ENCODE results near the gene SEC63. TPM values are rescaled to one million over a fixed set of nuclear protein-coding genes. Genes with fewer than 3 reads are reported as not detected.

The SEC63 gene
- total RNA-seq, 1 experiment from 2014 or later: 51.3 TPM

DNA sequence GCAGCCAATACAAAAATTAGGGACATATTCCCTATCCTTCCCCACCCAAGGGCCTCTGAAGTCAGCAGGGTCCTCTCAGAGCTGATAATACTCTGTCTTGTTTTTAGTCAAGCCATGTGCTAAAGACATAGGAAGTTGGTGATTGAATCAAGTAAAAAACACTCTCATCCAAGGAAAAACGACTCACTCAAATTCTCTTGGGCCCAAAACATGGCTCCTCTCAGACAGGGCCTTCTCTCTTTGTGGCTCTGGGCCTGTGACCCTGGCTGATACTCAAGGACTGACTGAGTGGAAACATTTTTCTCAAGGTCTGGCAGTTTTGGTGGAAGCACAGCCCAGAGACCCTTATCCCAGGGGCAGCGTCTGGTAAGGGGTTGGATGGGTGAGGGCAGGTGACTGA, 127.9 kb downstream of the SEC63 start:
- Histone ChIP-seq H3K27me3 (ENCODE audit: insufficient read depth, low read length) (no peaks in the 10 kb centered on the region), H3K4me2 (ENCODE audit: low read length) (no peak overlapping the region), H3K9ac (ENCODE audit: low read length) (no peak overlapping the region), H2AFZ (ENCODE audit: low read depth, low read length, poor library complexity, severe bottlenecking) (no peak overlapping the region), H3K9me2 (ENCODE audit: insufficient read depth) (no peaks in the 10 kb centered on the region), H3K4me1 (ENCODE audit: control insufficient read depth in 1 of 2, insufficient read depth in 2 of 2, low read length in 2 of 2) (no peaks in the 10 kb centered on the region), H3K27ac (ENCODE audit: low read depth, low read length) (no peak overlapping the region), H3K9me3 (ENCODE audit: control insufficient read depth in 1 of 2, insufficient read depth in 1 of 2, low read depth in 1 of 2, low read length in 2 of 2) (no peaks in the 10 kb centered on the region), H3K79me2 (ENCODE audit: insufficient read depth, low read length) (no peaks in the 10 kb centered on the region), H3K4me3 (replicated peaks in 1 of 2; ENCODE audit: low read depth in 1 of 2, low read length in 2 of 2) (no peak overlapping the region), H4K20me1 (ENCODE audit: insufficient read depth) (no peaks in the 10 kb centered on the region), H3K36me3 (ENCODE audit: control insufficient read depth in 1 of 2, insufficient read depth in 2 of 2, low read length in 2 of 2) (no peaks in the 10 kb centered on the region)
- no peak for ATAC-seq
- ChIA-PET CTCF (no interaction called here), POLR2A (interaction anchor here (0.6 kb wide), 1 partner anchor 1625 kb away, joined by 5 read pairs; the partner anchor contains the start of gene MICAL1), RAD21 (ENCODE audit: low non-redundant PET in 1 of 2, low total read pairs in 2 of 2, uncharacterized antibody in 2 of 2, unreplicated experiment in 2 of 2) (no interaction called here)
- intact Hi-C loops (cut with micrococcal nuclease): no loop called here
- DNase-seq (ENCODE audit: low read depth, low spot score): no peak
- no peak for TF ChIP-seq RAD21 (IDR thresholded peaks at IDR 0.05; ENCODE audit: low read depth)
- no peak for TF ChIP-seq EZH2phosphoT487 (IDR thresholded peaks at IDR 0.05; ENCODE audit: borderline replicate concordance)
- TF ChIP-seq REST (IDR thresholded peaks at IDR 0.05; ENCODE audit: low read depth): no peak
- no peak for TF ChIP-seq ELF1 (IDR thresholded peaks at IDR 0.05; ENCODE audit: borderline replicate concordance, low read depth)
- no peak for TF ChIP-seq SP1 (IDR thresholded peaks at IDR 0.05; ENCODE audit: low read depth)
- TF ChIP-seq FOSL1 (IDR thresholded peaks at IDR 0.05; ENCODE audit: low read depth): no peak
- no peak for TF ChIP-seq ZFX (IDR thresholded peaks at IDR 0.05)
- TF ChIP-seq SRF (IDR thresholded peaks at IDR 0.05; ENCODE audit: low read depth): no peak
- no peak for TF ChIP-seq ZNF274 (IDR thresholded peaks at IDR 0.05; ENCODE audit: low read depth, low read length)
- TF ChIP-seq CEBPB (IDR thresholded peaks at IDR 0.05; ENCODE audit: low read depth): no peak
- no peak for TF ChIP-seq ZBTB33 (IDR thresholded peaks at IDR 0.05; ENCODE audit: extremely low read depth, insufficient replicate concordance, low read length)
- TF ChIP-seq JUND (IDR thresholded peaks at IDR 0.05): no peak
- TF ChIP-seq, protein P1, sequence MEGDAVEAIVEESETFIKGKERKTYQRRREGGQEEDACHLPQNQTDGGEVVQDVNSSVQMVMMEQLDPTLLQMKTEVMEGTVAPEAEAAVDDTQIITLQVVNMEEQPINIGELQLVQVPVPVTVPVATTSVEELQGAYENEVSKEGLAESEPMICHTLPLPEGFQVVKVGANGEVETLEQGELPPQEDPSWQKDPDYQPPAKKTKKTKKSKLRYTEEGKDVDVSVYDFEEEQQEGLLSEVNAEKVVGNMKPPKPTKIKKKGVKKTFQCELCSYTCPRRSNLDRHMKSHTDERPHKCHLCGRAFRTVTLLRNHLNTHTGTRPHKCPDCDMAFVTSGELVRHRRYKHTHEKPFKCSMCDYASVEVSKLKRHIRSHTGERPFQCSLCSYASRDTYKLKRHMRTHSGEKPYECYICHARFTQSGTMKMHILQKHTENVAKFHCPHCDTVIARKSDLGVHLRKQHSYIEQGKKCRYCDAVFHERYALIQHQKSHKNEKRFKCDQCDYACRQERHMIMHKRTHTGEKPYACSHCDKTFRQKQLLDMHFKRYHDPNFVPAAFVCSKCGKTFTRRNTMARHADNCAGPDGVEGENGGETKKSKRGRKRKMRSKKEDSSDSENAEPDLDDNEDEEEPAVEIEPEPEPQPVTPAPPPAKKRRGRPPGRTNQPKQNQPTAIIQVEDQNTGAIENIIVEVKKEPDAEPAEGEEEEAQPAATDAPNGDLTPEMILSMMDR (IDR thresholded peaks at IDR 0.05 in 2 of 3, conservative IDR thresholded peaks at IDR 0.05 in 1 of 3; ENCODE audit: borderline replicate concordance in 1 of 3, insufficient read depth in 1 of 3, low read depth in 2 of 3, low read length in 2 of 3): no peak
- no peak for TF ChIP-seq CBX3 (IDR thresholded peaks at IDR 0.05; ENCODE audit: low read depth)
- TF ChIP-seq TCF7L2 (IDR thresholded peaks at IDR 0.05; ENCODE audit: borderline replicate concordance, extremely low read depth, insufficient read depth, insufficient read length): no peak
- TF ChIP-seq POLR2A (IDR thresholded peaks at IDR 0.05; ENCODE audit: borderline replicate concordance, extremely low read depth, insufficient read depth, insufficient read length): no peak
- no peak for TF ChIP-seq YY1 (IDR thresholded peaks at IDR 0.05; ENCODE audit: extremely low read depth, insufficient replicate concordance, low read depth, low read length)
- TF ChIP-seq MAX (IDR thresholded peaks at IDR 0.05): no peak
- no TSS peak for BruUV-seq (replicated peaks)

Measured in HCT116 (cell line).